ENCODE measurements around the gene MARK1.

The MARK1 gene

DNA sequence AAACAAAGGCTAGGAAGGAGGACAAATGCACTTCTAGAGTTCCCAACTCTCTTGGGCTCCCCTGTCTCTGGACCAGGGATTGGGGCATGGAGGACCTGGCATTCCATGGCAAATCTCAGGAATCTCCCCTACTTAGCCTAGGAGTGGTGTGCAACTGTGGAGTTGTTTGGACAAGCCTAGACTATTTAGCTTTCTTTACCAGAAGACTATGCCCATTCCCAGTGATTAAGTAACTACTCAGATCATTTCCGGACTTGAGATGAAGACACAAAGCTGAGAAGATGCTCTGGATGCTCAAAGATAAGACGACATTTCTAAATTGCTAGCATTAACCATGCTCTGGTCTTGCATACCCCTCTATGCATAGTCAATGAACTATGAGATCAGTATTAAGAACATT lies 13.7 kb upstream of the MARK1 start:
- Mint-ChIP-seq H3K27ac (no peak overlapping the region), H3K27me3 (ENCODE audit: low read depth) (peaks cover 7% of the 10 kb centered on the region), H3K36me3 (ENCODE audit: low read depth) (no peaks in the 10 kb centered on the region), H3K4me3 (no peak overlapping the region), H3K9me3 (no peaks in the 10 kb centered on the region), H3K4me1 (ENCODE audit: low read depth) (no peaks in the 10 kb centered on the region)

DNA sequence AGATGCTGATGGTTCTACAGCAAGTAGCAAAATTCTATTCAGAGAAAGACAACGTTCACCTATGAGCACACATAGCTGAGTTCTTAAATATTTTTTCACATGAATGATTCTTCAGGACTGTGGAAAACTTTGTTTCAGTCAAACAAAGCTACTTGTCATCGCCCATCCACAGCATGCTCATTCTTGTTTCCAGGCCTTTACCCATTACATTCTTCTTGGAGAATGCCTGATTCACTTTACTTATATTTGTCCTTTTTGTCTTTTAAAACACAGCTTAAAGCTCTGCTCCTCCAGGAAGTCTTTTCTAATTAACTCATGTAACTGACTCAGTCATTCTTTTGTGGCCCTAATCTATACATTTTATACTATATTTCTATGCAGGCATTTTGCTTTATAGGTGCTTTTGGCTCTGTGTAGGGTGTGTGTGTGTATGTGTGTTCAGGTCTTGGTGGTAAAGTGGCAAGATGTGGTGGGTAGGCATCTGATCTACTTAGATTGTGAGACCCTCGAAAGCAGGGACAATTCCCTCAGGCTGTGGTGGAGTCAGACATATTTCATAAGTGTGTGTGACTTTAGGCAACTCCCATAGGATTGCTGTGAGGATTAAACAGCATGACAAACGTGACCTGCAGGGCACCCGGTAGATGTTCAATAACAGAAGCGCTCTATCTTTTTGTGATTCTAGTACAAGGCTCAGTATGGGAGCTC lies 11.8 kb upstream of the MARK1 start:
- Mint-ChIP-seq H3K36me3 (ENCODE audit: low read depth) (no peaks in the 10 kb centered on the region), H3K9me3 (no peaks in the 10 kb centered on the region), H3K4me3 (no peak overlapping the region), H3K27ac (no peak overlapping the region), H3K4me1 (ENCODE audit: low read depth) (no peaks in the 10 kb centered on the region), H3K27me3 (ENCODE audit: low read depth) (peaks cover 7% of the 10 kb centered on the region)

DNA sequence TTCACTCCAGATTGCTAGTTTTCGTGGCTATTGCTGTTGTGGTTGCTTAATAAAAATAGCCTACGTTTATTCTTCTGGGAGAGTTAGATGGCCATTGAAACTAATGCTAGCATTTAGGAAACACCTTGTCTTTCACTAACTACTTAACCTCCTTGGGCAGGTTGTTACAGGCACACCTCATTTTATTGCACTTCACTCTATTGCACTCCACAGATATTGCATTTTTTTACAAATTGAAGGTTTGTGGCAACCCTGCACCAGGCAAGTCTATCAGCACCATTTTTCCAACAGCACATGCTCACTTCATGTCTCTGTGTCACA lies 11.3 kb upstream of the MARK1 start:
- no peaks in the 10 kb centered on the region for H3K4me1 Mint-ChIP-seq (ENCODE audit: low read depth)
- no peaks in the 10 kb centered on the region for H3K9me3 Mint-ChIP-seq
- no peaks in the 10 kb centered on the region for H3K36me3 Mint-ChIP-seq (ENCODE audit: low read depth)
- peaks cover 7% of the 10 kb centered on the region for H3K27me3 Mint-ChIP-seq (ENCODE audit: low read depth)
- no peak overlapping the region for H3K27ac Mint-ChIP-seq
- no peak overlapping the region for H3K4me3 Mint-ChIP-seq

DNA sequence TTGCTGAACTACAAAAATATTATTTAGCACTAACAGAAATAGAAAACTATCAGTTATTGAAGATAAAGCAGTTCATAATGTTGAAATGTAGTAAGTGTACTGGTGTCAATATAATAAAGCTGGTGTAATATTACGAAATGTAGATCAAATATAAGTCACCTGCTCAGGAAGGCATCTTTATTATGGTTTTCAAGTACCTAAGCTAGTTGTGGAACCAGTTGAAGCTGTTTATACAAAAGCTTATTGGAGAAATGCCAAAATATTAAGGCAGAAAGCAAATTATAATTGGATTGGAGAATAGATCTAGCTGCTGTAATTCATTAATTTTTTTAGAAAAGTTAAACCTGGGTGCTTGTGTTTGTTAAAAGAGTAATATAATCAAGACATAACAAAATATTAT lies 6.2 kb upstream of the MARK1 start:
- no peaks in the 10 kb centered on the region for H3K4me1 Mint-ChIP-seq (ENCODE audit: low read depth)
- no peaks in the 10 kb centered on the region for H3K9me3 Mint-ChIP-seq
- no peaks in the 10 kb centered on the region for H3K36me3 Mint-ChIP-seq (ENCODE audit: low read depth)
- H3K27me3 Mint-ChIP-seq (ENCODE audit: low read depth) = peaks cover 32% of the 10 kb centered on the region
- H3K4me3 Mint-ChIP-seq = no peak overlapping the region
- no peak overlapping the region for H3K27ac Mint-ChIP-seq

DNA sequence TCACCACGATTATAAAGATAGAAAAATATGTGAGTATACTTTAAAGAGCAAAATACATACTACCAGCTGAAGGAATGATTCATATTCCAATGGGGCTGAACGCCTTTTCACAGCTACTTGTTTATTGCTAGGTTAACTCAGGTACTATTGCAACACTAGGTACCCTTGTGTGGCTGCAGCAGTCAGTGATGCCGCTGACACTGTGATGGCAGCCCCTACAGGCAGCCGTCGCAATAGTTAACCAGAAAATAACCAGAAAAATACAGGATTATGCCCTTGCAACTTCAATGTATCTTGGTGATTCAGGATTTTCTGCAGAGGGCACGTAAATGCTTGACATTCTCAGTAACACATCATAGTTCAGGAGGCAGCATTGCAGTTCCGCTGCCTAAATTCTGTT lies 1.6 kb upstream of the MARK1 start:
- no peaks in the 10 kb centered on the region for H3K36me3 Mint-ChIP-seq (ENCODE audit: low read depth)
- H3K27ac Mint-ChIP-seq = no peak overlapping the region
- no peaks in the 10 kb centered on the region for H3K9me3 Mint-ChIP-seq
- H3K27me3 Mint-ChIP-seq (ENCODE audit: low read depth) = peaks cover 57% of the 10 kb centered on the region
- no peak overlapping the region for H3K4me3 Mint-ChIP-seq
- peaks cover 13% of the 10 kb centered on the region for H3K4me1 Mint-ChIP-seq (ENCODE audit: low read depth)

DNA sequence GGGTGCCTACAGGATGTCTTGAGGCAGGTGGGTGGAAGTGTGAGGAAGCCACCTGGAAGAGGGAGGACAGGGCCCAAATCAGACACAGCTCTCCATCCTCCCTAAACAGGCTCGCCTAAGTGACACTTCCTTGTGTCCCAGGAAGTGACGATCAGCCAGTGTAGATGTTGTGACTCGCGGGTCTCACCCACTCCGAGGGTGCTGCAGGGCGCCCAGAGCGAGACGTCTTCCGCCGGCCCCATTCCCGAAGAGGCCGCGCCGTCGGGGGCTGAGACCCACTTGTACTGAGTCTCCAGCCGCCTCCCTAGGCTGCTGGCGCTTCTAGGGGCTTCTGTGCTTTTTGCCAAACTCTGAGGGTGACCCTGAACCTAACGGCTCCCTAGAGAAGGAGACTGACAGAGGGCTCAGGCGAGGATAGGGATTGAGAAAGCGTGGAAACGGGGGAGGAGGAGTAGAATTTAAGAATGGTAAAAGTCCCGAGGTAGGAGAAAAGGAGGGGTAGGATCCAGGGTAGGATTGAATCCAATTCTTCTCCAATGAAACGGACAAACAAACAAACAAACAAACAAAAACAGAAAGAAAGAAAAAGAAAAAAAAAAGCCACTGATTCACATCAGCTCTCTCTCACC lies 543 bp upstream of the MARK1 start:
- peaks cover 62% of the 10 kb centered on the region for H3K27me3 Mint-ChIP-seq (ENCODE audit: low read depth)
- H3K4me1 Mint-ChIP-seq (ENCODE audit: low read depth) = peaks cover 13% of the 10 kb centered on the region
- H3K36me3 Mint-ChIP-seq (ENCODE audit: low read depth) = no peaks in the 10 kb centered on the region
- peak overlapping the region; percentile 83 for H3K4me3 Mint-ChIP-seq
- H3K27ac Mint-ChIP-seq = peak overlapping the region; percentile 2
- no peaks in the 10 kb centered on the region for H3K9me3 Mint-ChIP-seq

DNA sequence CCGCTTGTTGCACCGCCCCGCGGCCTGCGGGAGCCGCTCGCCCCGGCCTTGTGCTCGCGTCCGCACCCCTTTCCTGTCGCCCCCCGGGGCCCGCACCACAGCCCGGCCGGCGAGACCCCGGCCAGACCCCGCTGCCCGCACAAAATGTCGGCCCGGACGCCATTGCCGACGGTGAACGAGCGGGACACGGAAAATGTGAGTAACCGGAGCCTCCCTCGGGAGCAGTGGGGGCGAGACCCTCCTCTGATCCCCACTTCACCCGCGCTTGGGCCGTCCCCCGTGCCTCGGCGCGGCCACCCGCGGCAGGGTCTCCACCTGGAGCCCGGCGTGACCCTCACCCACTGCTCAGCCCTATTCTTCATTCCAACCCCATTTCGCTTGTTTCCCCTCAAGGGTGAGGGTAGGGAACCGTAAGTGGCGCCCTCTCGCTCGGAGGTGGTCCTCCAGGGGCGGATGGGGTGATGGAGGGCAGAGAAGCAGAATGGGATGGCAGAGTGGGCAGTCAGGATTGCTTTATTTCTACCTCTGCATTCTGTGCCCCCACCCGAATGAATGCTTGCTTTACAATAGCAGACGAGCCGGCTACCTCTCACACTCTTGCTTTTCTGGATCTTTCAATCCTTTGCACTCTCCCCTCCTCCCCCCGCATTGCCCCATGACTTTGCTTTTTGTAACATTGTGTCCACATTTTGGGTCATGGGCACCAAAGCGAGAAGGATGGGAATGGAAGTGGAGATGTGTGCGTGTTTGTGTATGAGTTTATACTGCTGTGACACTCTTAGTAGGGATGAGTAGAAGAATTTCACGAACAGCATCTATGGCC lies 954 bp downstream of the MARK1 start:
- H3K27me3 Mint-ChIP-seq (ENCODE audit: low read depth) = peaks cover 66% of the 10 kb centered on the region
- H3K27ac Mint-ChIP-seq = no peak overlapping the region
- H3K36me3 Mint-ChIP-seq (ENCODE audit: low read depth) = no peaks in the 10 kb centered on the region
- peaks cover 13% of the 10 kb centered on the region for H3K4me1 Mint-ChIP-seq (ENCODE audit: low read depth)
- H3K4me3 Mint-ChIP-seq = peak overlapping the region; percentile 59
- no peaks in the 10 kb centered on the region for H3K9me3 Mint-ChIP-seq

DNA sequence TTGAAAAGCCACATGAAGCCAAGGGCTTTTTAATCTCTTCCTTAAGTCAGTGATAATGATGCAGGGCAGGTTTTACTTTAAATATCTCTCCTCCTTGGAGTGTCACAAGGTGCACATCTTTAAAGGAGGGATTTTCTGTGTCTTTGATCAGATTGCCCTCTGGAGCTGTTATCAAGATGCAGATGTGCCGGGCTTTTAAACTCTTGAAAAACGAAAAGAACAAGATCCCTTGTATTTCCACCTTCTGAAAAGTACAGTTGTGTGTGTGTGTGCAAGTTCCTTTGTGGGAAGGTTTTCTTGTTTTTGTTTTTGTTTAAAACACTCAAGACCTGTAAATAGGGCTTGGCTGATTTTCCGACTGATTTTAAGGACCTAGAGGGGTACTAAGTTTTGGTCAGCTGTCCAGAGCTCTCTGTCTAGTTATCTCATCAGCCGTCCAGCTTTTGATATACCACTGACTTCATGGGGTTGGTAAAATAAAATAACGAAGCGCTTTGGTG lies 1.6 kb downstream of the MARK1 start:
- no peaks in the 10 kb centered on the region for H3K36me3 Mint-ChIP-seq (ENCODE audit: low read depth)
- peaks cover 69% of the 10 kb centered on the region for H3K27me3 Mint-ChIP-seq (ENCODE audit: low read depth)
- no peaks in the 10 kb centered on the region for H3K9me3 Mint-ChIP-seq
- H3K4me1 Mint-ChIP-seq (ENCODE audit: low read depth) = peaks cover 13% of the 10 kb centered on the region
- no peak overlapping the region for H3K27ac Mint-ChIP-seq
- no peak overlapping the region for H3K4me3 Mint-ChIP-seq

DNA sequence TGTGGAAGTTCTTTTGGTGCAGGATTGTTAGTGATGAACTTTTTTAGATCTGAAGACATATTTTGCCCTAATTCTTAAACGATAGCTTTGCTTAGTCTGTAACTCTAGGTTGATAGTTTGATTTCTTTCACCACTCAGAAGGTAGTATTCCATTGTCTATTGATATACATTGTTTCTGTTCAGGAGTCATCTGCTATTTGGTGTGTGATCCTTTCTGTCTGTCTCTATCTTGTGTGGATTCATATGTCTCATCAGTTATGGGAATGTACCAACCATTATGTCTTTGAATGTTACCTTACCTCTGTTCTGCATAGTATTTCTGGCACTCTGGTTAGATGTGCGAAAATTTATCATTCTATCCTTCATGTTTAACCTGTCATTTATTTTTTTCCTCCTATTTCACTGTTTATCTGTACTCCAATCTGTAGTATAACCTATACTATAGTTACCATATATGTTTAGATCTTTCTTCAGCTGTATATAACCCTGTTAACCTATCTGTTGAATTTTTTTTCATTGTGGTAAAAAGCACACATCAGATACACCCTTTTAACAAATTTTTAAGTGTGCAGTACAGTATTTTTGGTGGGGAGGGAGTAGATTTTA lies 5.7 kb downstream of the MARK1 start:
- Mint-ChIP-seq H3K36me3 (ENCODE audit: low read depth) (no peaks in the 10 kb centered on the region), H3K4me3 (no peak overlapping the region), H3K9me3 (no peaks in the 10 kb centered on the region), H3K27ac (no peak overlapping the region), H3K27me3 (ENCODE audit: low read depth) (peaks cover 39% of the 10 kb centered on the region), H3K4me1 (ENCODE audit: low read depth) (peaks cover 5% of the 10 kb centered on the region)

DNA sequence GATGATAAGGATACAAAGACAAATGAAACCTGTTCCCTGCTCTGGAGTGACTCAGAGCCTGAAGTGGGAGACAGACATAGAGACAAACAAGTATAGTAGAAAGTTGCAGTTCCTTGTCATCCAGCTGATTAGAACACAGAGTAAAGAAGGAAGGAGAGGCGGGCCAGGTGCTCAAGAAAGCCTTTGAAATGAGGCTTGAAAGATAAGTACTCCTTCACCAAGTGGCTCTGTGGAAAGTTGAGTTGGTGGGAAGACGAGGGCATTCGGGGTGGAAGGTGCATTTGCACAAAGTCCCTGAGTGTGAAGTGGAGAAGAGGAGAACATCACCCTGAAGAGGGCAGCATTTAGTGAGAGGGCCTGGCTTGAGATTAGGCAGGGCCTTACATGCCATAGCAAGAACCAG lies 17.0 kb downstream of the MARK1 start:
- no peaks in the 10 kb centered on the region for H3K4me1 Mint-ChIP-seq (ENCODE audit: low read depth)
- H3K36me3 Mint-ChIP-seq (ENCODE audit: low read depth) = no peaks in the 10 kb centered on the region
- H3K27ac Mint-ChIP-seq = no peak overlapping the region
- H3K4me3 Mint-ChIP-seq = no peak overlapping the region
- H3K27me3 Mint-ChIP-seq (ENCODE audit: low read depth) = no peaks in the 10 kb centered on the region
- no peaks in the 10 kb centered on the region for H3K9me3 Mint-ChIP-seq

DNA sequence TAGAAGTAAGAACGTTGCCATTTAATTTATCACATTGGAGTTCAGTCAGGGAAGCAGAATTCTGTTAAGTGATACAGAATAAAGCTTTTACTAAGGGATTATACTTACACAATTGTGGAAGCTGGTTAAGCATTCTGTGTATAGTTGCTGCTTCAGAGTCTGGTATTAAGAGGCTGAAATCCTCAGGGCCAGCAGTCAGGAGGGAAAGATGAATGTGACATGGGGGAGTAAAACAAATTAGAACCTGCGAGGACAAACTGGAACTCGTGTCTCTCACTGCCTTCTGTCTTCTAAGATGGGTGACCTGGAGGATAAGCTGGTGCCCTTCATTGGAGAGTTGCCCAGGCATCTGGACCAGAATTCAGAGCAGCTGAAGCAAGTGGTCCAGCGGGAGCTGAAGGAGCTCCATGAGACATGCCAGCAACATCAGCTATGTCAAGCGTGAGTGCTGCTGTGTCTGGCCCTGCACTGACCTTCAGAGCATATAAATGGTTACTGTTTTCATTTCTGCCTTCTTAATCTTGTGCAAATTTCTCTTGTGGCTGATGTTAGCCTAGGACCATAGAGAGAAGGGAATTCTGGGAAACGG lies 23.0 kb downstream of the MARK1 start:
- Mint-ChIP-seq H3K9me3 (no peaks in the 10 kb centered on the region), H3K4me1 (ENCODE audit: low read depth) (no peaks in the 10 kb centered on the region), H3K27me3 (ENCODE audit: low read depth) (no peaks in the 10 kb centered on the region), H3K4me3 (no peak overlapping the region), H3K27ac (no peak overlapping the region), H3K36me3 (ENCODE audit: low read depth) (no peaks in the 10 kb centered on the region)

DNA sequence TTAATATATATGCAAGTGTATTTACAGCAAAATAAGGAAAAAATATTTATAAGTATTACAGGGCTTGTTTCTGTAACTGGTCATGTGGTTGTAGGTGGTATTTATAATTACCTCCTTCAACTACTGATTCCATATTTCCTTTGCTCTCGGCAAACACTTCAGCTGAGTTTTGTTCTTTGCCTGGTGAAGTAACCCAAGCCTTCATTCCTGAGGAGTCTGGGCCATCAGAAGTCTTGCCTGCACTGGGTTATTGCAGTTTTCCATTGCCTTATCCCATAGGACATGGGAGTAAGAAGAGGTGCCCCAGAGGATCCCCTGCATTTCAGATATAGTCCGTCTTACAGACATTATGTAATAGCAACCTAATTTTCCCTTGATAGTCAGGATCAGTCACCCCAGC lies 23.8 kb downstream of the MARK1 start:
- Mint-ChIP-seq H3K9me3 (no peaks in the 10 kb centered on the region), H3K4me3 (no peak overlapping the region), H3K4me1 (ENCODE audit: low read depth) (no peaks in the 10 kb centered on the region), H3K36me3 (ENCODE audit: low read depth) (no peaks in the 10 kb centered on the region), H3K27me3 (ENCODE audit: low read depth) (no peaks in the 10 kb centered on the region), H3K27ac (no peak overlapping the region)

DNA sequence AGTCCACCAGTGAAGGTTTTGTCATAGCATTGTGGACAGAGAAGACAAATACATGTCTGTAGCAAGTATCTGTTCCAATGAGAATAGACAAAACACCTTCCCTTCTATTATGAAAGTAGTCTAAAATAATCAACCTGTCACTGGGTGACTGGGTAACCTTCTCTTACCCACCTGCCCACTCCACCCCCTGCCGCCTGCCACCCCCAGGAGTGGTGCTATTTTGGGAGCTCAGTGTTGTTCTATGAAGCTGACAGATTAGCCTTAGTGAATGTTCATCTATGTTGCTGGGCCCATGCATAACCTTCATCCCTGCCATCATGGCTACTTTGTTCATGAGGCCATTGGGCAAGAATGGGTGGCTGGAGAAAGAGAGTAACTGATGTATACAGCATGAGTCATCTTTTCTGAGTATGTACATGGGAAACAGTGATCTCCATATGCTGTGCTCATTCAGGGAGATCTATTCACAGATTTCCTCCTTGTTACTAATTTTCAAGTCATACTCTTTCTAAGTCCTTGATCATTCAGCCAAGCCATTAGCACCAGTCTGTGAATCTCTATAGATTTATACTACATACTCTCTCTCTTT lies 24.8 kb downstream of the MARK1 start:
- no peaks in the 10 kb centered on the region for H3K9me3 Mint-ChIP-seq
- H3K36me3 Mint-ChIP-seq (ENCODE audit: low read depth) = no peaks in the 10 kb centered on the region
- no peak overlapping the region for H3K27ac Mint-ChIP-seq
- no peaks in the 10 kb centered on the region for H3K27me3 Mint-ChIP-seq (ENCODE audit: low read depth)
- no peaks in the 10 kb centered on the region for H3K4me1 Mint-ChIP-seq (ENCODE audit: low read depth)
- H3K4me3 Mint-ChIP-seq = no peak overlapping the region

DNA sequence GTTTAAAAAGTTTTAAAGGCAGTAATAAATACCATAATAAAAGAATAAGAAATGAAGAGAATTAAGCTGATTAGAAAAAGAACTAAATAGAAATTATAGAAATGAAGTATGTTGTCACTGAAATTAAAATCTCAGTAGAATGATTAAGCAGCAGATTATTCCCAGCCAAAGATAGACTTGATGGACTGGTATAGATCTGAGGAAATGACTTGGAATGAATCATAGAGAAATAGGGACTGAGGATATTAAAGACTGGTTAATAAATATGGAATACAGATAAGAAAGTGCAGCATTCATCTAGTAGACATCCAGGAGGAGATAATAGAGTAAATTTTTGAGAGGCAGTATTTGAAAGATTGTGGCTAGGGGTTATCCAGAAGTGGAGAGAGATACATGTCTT lies 28.7 kb downstream of the MARK1 start:
- H3K27me3 Mint-ChIP-seq (ENCODE audit: low read depth) = no peaks in the 10 kb centered on the region
- H3K36me3 Mint-ChIP-seq (ENCODE audit: low read depth) = no peaks in the 10 kb centered on the region
- no peak overlapping the region for H3K4me3 Mint-ChIP-seq
- H3K4me1 Mint-ChIP-seq (ENCODE audit: low read depth) = no peaks in the 10 kb centered on the region
- no peaks in the 10 kb centered on the region for H3K9me3 Mint-ChIP-seq
- H3K27ac Mint-ChIP-seq = no peak overlapping the region

All from T-helper 1 cell treated with Interleukin-12 subunit alpha and Interleukin-12 subunit beta and Interleukin-4 antibody, amounts not matched to agents 30 μg/mL and 1 μg/mL, for 36 hours (primary cell).